ENCODE results near the gene ATMIN.

The ATMIN gene

DNA sequence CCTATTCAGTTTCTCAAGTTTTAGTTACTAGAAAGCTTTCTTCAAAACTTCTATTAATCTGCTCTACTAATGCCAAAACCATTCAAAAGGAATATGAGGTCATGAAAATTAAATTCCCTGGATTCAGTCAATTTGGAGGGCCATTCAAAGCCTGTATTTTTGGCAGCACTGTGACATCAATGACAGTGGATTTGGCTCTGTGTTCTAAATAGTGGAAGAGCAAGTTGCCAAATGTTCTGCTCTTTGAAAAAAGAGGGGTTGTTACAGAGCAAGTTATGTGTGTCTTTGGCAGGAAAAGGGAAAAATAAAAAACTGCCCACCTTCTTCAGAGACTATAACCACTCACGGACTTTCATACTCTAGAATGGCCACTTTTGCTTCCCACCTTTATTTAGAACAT lies 44.6 kb downstream of the ATMIN start:
- H3K4me3 ChIP-seq (ENCODE audit: low read length in 2 of 2), result no peak overlapping the region
- H2BK120ac ChIP-seq (ENCODE audit: low read depth, low read length), result no peak overlapping the region
- no peak overlapping the region for H2AK5ac ChIP-seq (ENCODE audit: low read depth, low read length)
- H3K4me2 ChIP-seq (ENCODE audit: insufficient read depth, low read length, poor library complexity, severe bottlenecking), result no peak overlapping the region
- no CpG with 5 or more reads among the region's 1 CpG for WGBS, 2 donors (ENCODE audit: extremely low coverage in 2 of 2, insufficient read length in 2 of 2, insufficient replicate concordance in 1 of 2)
- no peak overlapping the region for H3K23ac ChIP-seq (ENCODE audit: low read depth, low read length, poor library complexity)
- no peak for DNase-seq (ENCODE audit: low spot score)
- H3K36me3 ChIP-seq (replicated peaks in 1 of 2; ENCODE audit: control insufficient read depth in 2 of 2, insufficient read depth in 2 of 2, low read length in 2 of 2), result peaks cover 0 to 42% of the 10 kb centered on the region in 2 donors
- H3K4ac ChIP-seq (ENCODE audit: low read length), result no peak overlapping the region
- no peak overlapping the region for H3K27ac ChIP-seq (replicated peaks; ENCODE audit: low read length)
- H2BK12ac ChIP-seq (ENCODE audit: low read length), result no peak overlapping the region
- H2BK15ac ChIP-seq (ENCODE audit: low read length), result no peak overlapping the region
- no peak overlapping the region for H4K91ac ChIP-seq (ENCODE audit: low read depth, low read length, poor library complexity)
- no peaks in the 10 kb centered on the region for H3K27me3 ChIP-seq (ENCODE audit: control insufficient read depth in 3 of 3, insufficient read depth in 3 of 3, low read depth in 1 of 3, low read length in 3 of 3)
- no peaks in the 10 kb centered on the region for H3K9me3 ChIP-seq (replicated peaks in 1 of 2; ENCODE audit: control insufficient read depth in 2 of 2, insufficient read depth in 1 of 2, low read depth in 1 of 2, low read length in 2 of 2)
- no peak overlapping the region for H4K8ac ChIP-seq (ENCODE audit: low read depth, low read length)
- no peaks in the 10 kb centered on the region for H3K79me1 ChIP-seq (ENCODE audit: low read depth, low read length)
- H2BK5ac ChIP-seq (ENCODE audit: low read length), result no peak overlapping the region
- no peak overlapping the region for H3K14ac ChIP-seq (ENCODE audit: low read length)
- no peak overlapping the region for H3K18ac ChIP-seq (ENCODE audit: low read length)
- H2AFZ ChIP-seq (ENCODE audit: low read length), result no peak overlapping the region
- no peak overlapping the region for H3K9ac ChIP-seq (ENCODE audit: low read depth, low read length, poor library complexity)
- H3K4me1 ChIP-seq (ENCODE audit: control insufficient read depth in 2 of 2, insufficient read depth in 1 of 2, low read depth in 1 of 2, low read length in 2 of 2), result no peaks in the 10 kb centered on the region

DNA sequence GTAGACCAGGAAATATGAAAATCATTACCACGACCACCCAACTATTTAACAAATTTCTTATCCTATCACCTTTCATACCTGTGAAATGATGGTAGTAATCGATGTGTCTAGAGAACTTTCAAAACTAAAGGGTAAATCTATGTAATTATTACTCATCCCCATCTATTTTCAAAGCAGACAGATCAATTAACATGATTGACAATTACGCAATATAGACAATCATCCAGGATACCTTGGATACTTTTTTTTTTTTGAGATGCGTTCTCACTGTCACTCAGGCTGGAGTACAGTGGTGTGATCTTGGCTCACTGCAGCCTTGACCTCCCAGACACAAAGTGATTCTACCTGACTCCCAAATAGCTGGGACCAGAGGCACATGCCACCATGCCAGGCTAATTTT lies 45.4 kb downstream of the ATMIN start:
- Histone ChIP-seq H3K23ac (ENCODE audit: low read depth, low read length, poor library complexity) (no peak overlapping the region), H3K36me3 (replicated peaks in 1 of 2; ENCODE audit: control insufficient read depth in 2 of 2, insufficient read depth in 2 of 2, low read length in 2 of 2) (peaks cover 0 to 45% of the 10 kb centered on the region in 2 donors), H2BK5ac (ENCODE audit: low read length) (no peak overlapping the region), H3K27me3 (ENCODE audit: control insufficient read depth in 3 of 3, insufficient read depth in 3 of 3, low read depth in 1 of 3, low read length in 3 of 3) (no peaks in the 10 kb centered on the region), H3K27ac (replicated peaks; ENCODE audit: low read length) (no peak overlapping the region), H3K4ac (ENCODE audit: low read length) (no peak overlapping the region), H2BK15ac (ENCODE audit: low read length) (no peak overlapping the region), H3K4me3 (ENCODE audit: low read length in 2 of 2) (no peak overlapping the region), H2AK5ac (ENCODE audit: low read depth, low read length) (no peak overlapping the region), H3K18ac (ENCODE audit: low read length) (no peak overlapping the region), H3K79me1 (ENCODE audit: low read depth, low read length) (no peaks in the 10 kb centered on the region), H3K9me3 (replicated peaks in 1 of 2; ENCODE audit: control insufficient read depth in 2 of 2, insufficient read depth in 1 of 2, low read depth in 1 of 2, low read length in 2 of 2) (no peaks in the 10 kb centered on the region), H3K14ac (ENCODE audit: low read length) (no peak overlapping the region), H2AFZ (ENCODE audit: low read length) (no peak overlapping the region), H3K9ac (ENCODE audit: low read depth, low read length, poor library complexity) (no peak overlapping the region), H3K4me1 (ENCODE audit: control insufficient read depth in 2 of 2, insufficient read depth in 1 of 2, low read depth in 1 of 2, low read length in 2 of 2) (no peaks in the 10 kb centered on the region), H3K4me2 (ENCODE audit: insufficient read depth, low read length, poor library complexity, severe bottlenecking) (no peak overlapping the region), H2BK12ac (ENCODE audit: low read length) (no peak overlapping the region), H2BK120ac (ENCODE audit: low read depth, low read length) (no peak overlapping the region), H4K91ac (ENCODE audit: low read depth, low read length, poor library complexity) (no peak overlapping the region), H4K8ac (ENCODE audit: low read depth, low read length) (no peak overlapping the region)
- no CpG with 5 or more reads among the region's 4 CpGs for WGBS, 2 donors (ENCODE audit: extremely low coverage in 2 of 2, insufficient read length in 2 of 2, insufficient replicate concordance in 1 of 2)
- no peak for DNase-seq (ENCODE audit: low spot score)

DNA sequence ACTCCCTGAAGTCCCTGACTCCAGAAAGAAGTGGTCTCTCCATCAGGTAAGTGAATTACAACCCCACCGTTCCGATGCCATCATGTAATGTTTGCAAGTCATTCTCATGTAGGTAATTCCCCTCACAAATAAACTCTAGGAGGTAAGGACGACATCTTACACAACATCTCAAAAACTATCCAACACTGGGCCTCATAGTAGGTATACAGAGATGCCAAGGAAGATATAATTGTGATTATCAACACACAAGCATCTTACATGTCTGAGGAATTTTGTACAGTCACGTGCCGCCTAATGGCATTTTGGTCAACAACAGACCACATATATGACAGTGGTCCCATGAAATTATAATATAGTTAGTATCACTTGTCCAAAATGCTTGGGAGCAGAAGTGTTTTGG lies 53.2 kb downstream of the ATMIN start:
- Histone ChIP-seq H3K36me3 (replicated peaks in 1 of 2; ENCODE audit: control insufficient read depth in 2 of 2, insufficient read depth in 2 of 2, low read length in 2 of 2) (peaks cover 7 to 88% of the 10 kb centered on the region in 2 donors), H3K4me2 (ENCODE audit: insufficient read depth, low read length, poor library complexity, severe bottlenecking) (no peak overlapping the region)

DNA sequence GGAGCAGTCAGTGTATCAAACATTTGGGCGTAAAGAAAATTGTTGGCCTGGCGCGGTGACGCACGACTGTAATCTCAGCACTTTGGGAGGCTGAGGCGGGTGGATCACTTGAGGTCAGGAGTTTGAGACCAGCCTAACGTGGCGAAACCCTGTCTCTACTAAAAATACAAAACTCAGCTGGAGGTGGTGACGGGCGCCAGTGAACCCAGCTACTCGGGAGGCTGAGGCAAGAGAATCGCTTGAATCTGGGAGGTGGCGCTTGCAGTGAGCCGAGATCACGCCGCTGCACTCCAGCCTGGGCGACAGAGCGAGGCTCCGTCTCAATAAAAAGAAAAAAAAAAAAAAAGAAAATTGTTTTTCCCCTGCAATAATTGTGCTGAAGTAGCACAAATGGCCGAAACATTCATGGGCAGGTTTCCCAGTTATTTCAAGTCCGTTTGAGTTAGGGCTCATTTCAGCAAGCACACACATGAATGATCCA lies 59.2 kb downstream of the ATMIN start:
- Histone ChIP-seq H3K4ac (ENCODE audit: low read length) (no peak overlapping the region), H2BK5ac (ENCODE audit: low read length) (no peak overlapping the region), H2BK15ac (ENCODE audit: low read length) (no peak overlapping the region), H2AFZ (ENCODE audit: low read length) (no peak overlapping the region), H3K79me1 (ENCODE audit: low read depth, low read length) (peaks cover 2% of the 10 kb centered on the region), H3K18ac (ENCODE audit: low read length) (no peak overlapping the region), H2BK120ac (ENCODE audit: low read depth, low read length) (no peak overlapping the region), H3K27me3 (ENCODE audit: control insufficient read depth in 3 of 3, insufficient read depth in 3 of 3, low read depth in 1 of 3, low read length in 3 of 3) (no peaks in the 10 kb centered on the region), H2AK5ac (ENCODE audit: low read depth, low read length) (no peak overlapping the region), H3K4me3 (ENCODE audit: low read length in 2 of 2) (peak overlapping the region in 1 of 2 donors; percentile 95), H3K36me3 (replicated peaks in 1 of 2; ENCODE audit: control insufficient read depth in 2 of 2, insufficient read depth in 2 of 2, low read length in 2 of 2) (peaks cover 0 to 46% of the 10 kb centered on the region in 2 donors), H4K8ac (ENCODE audit: low read depth, low read length) (no peak overlapping the region), H4K91ac (ENCODE audit: low read depth, low read length, poor library complexity) (no peak overlapping the region), H3K27ac (replicated peaks; ENCODE audit: low read length) (no peak overlapping the region), H3K4me2 (ENCODE audit: insufficient read depth, low read length, poor library complexity, severe bottlenecking) (no peak overlapping the region), H2BK12ac (ENCODE audit: low read length) (no peak overlapping the region), H3K9me3 (replicated peaks in 1 of 2; ENCODE audit: control insufficient read depth in 2 of 2, insufficient read depth in 1 of 2, low read depth in 1 of 2, low read length in 2 of 2) (no peaks in the 10 kb centered on the region), H3K14ac (ENCODE audit: low read length) (no peak overlapping the region), H3K9ac (ENCODE audit: low read depth, low read length, poor library complexity) (no peak overlapping the region), H3K4me1 (ENCODE audit: control insufficient read depth in 2 of 2, insufficient read depth in 1 of 2, low read depth in 1 of 2, low read length in 2 of 2) (peaks cover 1 to 3% of the 10 kb centered on the region in 2 donors), H3K23ac (ENCODE audit: low read depth, low read length, poor library complexity) (no peak overlapping the region)
- DNase-seq (ENCODE audit: low spot score), result no peak
- WGBS, 2 donors (ENCODE audit: extremely low coverage in 2 of 2, insufficient read length in 2 of 2, insufficient replicate concordance in 1 of 2), result no CpG with 5 or more reads among the region's 21 CpGs

More for the DNA sequence above, 53.2 kb downstream of the ATMIN start:
- no peak overlapping the region for H3K23ac ChIP-seq (ENCODE audit: low read depth, low read length, poor library complexity)
- no peak overlapping the region for H3K27ac ChIP-seq (replicated peaks; ENCODE audit: low read length)
- H4K91ac ChIP-seq (ENCODE audit: low read depth, low read length, poor library complexity), result no peak overlapping the region
- no peak overlapping the region for H4K8ac ChIP-seq (ENCODE audit: low read depth, low read length)
- no peak overlapping the region for H3K14ac ChIP-seq (ENCODE audit: low read length)
- H2AK5ac ChIP-seq (ENCODE audit: low read depth, low read length), result no peak overlapping the region
- no peak overlapping the region for H3K4ac ChIP-seq (ENCODE audit: low read length)
- no peak overlapping the region for H3K4me3 ChIP-seq (ENCODE audit: low read length in 2 of 2)
- H3K9me3 ChIP-seq (replicated peaks in 1 of 2; ENCODE audit: control insufficient read depth in 2 of 2, insufficient read depth in 1 of 2, low read depth in 1 of 2, low read length in 2 of 2), result no peaks in the 10 kb centered on the region
- no peak overlapping the region for H2BK12ac ChIP-seq (ENCODE audit: low read length)
- no peak overlapping the region for H3K9ac ChIP-seq (ENCODE audit: low read depth, low read length, poor library complexity)
- WGBS, 2 donors (ENCODE audit: extremely low coverage in 2 of 2, insufficient read length in 2 of 2, insufficient replicate concordance in 1 of 2), result no CpG with 5 or more reads among the region's 5 CpGs
- H2BK15ac ChIP-seq (ENCODE audit: low read length), result no peak overlapping the region
- DNase-seq (ENCODE audit: low spot score), result no peak
- no peak overlapping the region for H2AFZ ChIP-seq (ENCODE audit: low read length)
- no peak overlapping the region for H2BK120ac ChIP-seq (ENCODE audit: low read depth, low read length)
- H3K27me3 ChIP-seq (ENCODE audit: control insufficient read depth in 3 of 3, insufficient read depth in 3 of 3, low read depth in 1 of 3, low read length in 3 of 3), result no peaks in the 10 kb centered on the region
- no peaks in the 10 kb centered on the region for H3K4me1 ChIP-seq (ENCODE audit: control insufficient read depth in 2 of 2, insufficient read depth in 1 of 2, low read depth in 1 of 2, low read length in 2 of 2)
- no peak overlapping the region for H2BK5ac ChIP-seq (ENCODE audit: low read length)
- no peak overlapping the region for H3K18ac ChIP-seq (ENCODE audit: low read length)
- peaks cover 3% of the 10 kb centered on the region for H3K79me1 ChIP-seq (ENCODE audit: low read depth, low read length)

Data from neuronal stem cell (in vitro differentiated cells).